Measurements from ENCODE around the gene CHIC2. TPM values are rescaled to one million over a fixed set of nuclear protein-coding genes. Genes with fewer than 3 reads are reported as not detected.
A peak's percentile ranks its signal among the peaks of the same experiment; 100 is the strongest.

CHIC2 gene
- polyA plus RNA-seq, 1 donor (not counting 4 experiments of a cell fraction or from before 2014, with no cell fraction given), result 21.9 TPM

DNA sequence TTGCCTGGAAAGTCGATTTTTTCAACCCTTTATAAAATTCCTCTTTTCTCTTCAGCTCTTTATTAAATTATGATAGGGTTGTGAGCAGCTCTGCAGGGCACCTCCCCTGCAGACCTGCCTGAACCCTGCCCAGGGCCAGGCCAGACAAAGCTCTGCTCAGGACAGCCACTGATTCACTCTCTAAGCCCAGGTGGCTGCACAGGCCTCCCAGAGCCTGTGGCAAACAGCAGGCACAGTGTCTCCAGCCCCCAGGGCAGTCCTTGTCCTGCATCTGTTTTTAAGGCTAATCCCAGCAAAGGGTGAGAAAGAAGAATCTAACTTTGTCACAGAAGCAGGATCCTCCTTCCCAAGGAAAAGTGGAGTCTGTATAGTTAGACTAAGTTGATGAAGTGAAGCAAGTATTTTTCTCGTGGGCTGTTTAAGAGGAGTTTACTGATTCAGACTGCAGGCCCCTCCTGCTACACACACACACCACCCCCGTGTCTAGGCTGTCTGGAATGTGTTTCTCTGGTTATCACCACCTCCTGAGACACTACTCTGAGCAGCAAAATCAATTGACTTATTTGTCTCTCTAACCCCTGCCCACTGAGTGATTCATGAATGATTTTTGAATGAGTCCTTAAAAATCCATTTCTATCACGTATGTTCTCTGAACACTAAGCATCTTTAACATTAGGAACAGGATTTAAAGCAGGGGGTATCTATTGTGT, 101.7 kb downstream of the CHIC2 start:
- peak overlapping the region; percentile 58 for H3K27ac ChIP-seq (ENCODE audit: control insufficient read depth, insufficient read depth, low read length)

DNA sequence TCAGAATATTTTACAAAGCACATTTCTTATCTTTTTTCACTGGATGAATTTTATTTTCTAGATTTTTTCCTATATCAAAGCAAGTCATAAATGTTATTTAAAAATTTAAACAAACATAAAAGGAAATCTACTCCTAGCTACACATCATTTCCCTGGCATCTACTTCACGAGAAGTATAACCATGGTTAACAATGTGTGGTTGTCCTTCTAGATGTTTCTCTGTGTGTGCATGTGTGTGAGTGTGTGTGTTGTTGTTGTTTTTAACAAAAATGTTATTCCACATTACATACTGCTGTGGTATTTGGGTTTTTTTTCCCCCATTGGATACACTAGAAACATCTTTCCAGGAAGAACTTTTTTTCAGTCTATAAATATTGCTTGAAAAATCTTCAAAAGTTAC, 103.1 kb downstream of the CHIC2 start:
- dilution Hi-C loops (cut with MboI; ENCODE audit: extremely low pct_ligation_motif_present, low sequenced_read_pairs), result no loop called here
- Histone ChIP-seq H3K27me3 (ENCODE audit: control insufficient read depth, extremely low read depth, insufficient read depth, low read length) (no peaks in the 10 kb centered on the region), H3K36me3 (ENCODE audit: control insufficient read depth in 2 of 2, extremely low read depth in 1 of 2, insufficient read depth in 2 of 2, low read length in 2 of 2) (no peaks in the 10 kb centered on the region), H3K27ac (ENCODE audit: control insufficient read depth, insufficient read depth, low read length) (no peak overlapping the region), H3K4me2 (ENCODE audit: control insufficient read depth, extremely low read depth, insufficient read depth, low read depth, low read length) (no peak overlapping the region), H3K9ac (ENCODE audit: control insufficient read depth, extremely low read depth, insufficient read depth, low read length) (no peak overlapping the region), H3K9me3 (ENCODE audit: control insufficient read depth, low read depth, low read length) (no peaks in the 10 kb centered on the region), H3K9me1 (ENCODE audit: control insufficient read depth, extremely low read depth, insufficient read depth, low read length) (no peaks in the 10 kb centered on the region), H3K4me3 (ENCODE audit: control insufficient read depth in 2 of 3, extremely low read depth in 1 of 3, insufficient read depth in 2 of 3, low read depth in 1 of 3, low read length in 3 of 3) (no peak overlapping the region), H3K4me1 (ENCODE audit: control insufficient read depth, extremely low read depth, insufficient read depth, low read length) (peaks cover 21% of the 10 kb centered on the region), H3K79me2 (ENCODE audit: control insufficient read depth, insufficient read depth, low read length) (no peaks in the 10 kb centered on the region), H2AFZ (ENCODE audit: control insufficient read depth, low read length) (no peak overlapping the region), H4K20me1 (ENCODE audit: control insufficient read depth, extremely low read depth, insufficient read depth, low read length) (no peaks in the 10 kb centered on the region)
- DNase-seq (ENCODE audit: low read depth, low spot score) (no peak), FAIRE-seq (no peak)
- TF ChIP-seq, protein P1, sequence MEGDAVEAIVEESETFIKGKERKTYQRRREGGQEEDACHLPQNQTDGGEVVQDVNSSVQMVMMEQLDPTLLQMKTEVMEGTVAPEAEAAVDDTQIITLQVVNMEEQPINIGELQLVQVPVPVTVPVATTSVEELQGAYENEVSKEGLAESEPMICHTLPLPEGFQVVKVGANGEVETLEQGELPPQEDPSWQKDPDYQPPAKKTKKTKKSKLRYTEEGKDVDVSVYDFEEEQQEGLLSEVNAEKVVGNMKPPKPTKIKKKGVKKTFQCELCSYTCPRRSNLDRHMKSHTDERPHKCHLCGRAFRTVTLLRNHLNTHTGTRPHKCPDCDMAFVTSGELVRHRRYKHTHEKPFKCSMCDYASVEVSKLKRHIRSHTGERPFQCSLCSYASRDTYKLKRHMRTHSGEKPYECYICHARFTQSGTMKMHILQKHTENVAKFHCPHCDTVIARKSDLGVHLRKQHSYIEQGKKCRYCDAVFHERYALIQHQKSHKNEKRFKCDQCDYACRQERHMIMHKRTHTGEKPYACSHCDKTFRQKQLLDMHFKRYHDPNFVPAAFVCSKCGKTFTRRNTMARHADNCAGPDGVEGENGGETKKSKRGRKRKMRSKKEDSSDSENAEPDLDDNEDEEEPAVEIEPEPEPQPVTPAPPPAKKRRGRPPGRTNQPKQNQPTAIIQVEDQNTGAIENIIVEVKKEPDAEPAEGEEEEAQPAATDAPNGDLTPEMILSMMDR (optimal IDR thresholded peaks at IDR 0.05 in 1 of 3, IDR thresholded peaks at IDR 0.05 in 1 of 3, conservative IDR thresholded peaks at IDR 0.05 in 1 of 3; ENCODE audit: extremely low read depth in 1 of 3, insufficient read depth in 2 of 3, low read length in 3 of 3), result no peak
- TF ChIP-seq EZH2 (IDR thresholded peaks at IDR 0.05; ENCODE audit: low read length), result no peak

More for the DNA sequence above, 101.7 kb downstream of the CHIC2 start:
- no peaks in the 10 kb centered on the region for H3K79me2 ChIP-seq (ENCODE audit: control insufficient read depth, insufficient read depth, low read length)
- H3K4me2 ChIP-seq (ENCODE audit: control insufficient read depth, extremely low read depth, insufficient read depth, low read depth, low read length), result peak overlapping the region; percentile 63
- no peak for TF ChIP-seq EZH2 (IDR thresholded peaks at IDR 0.05; ENCODE audit: low read length)
- TF ChIP-seq, protein P1 (optimal IDR thresholded peaks at IDR 0.05 in 1 of 3, IDR thresholded peaks at IDR 0.05 in 1 of 3, conservative IDR thresholded peaks at IDR 0.05 in 1 of 3; ENCODE audit: extremely low read depth in 1 of 3, insufficient read depth in 2 of 3, low read length in 3 of 3), result no peak
- dilution Hi-C loops (cut with MboI; ENCODE audit: extremely low pct_ligation_motif_present, low sequenced_read_pairs), result no loop called here
- no peaks in the 10 kb centered on the region for H4K20me1 ChIP-seq (ENCODE audit: control insufficient read depth, extremely low read depth, insufficient read depth, low read length)
- DNase-seq (ENCODE audit: low read depth, low spot score) (peak; percentile 60), FAIRE-seq (peak; percentile 92)
- no peaks in the 10 kb centered on the region for H3K36me3 ChIP-seq (ENCODE audit: control insufficient read depth in 2 of 2, extremely low read depth in 1 of 2, insufficient read depth in 2 of 2, low read length in 2 of 2)
- no peaks in the 10 kb centered on the region for H3K27me3 ChIP-seq (ENCODE audit: control insufficient read depth, extremely low read depth, insufficient read depth, low read length)
- H2AFZ ChIP-seq (ENCODE audit: control insufficient read depth, low read length), result peak overlapping the region; percentile 34
- H3K4me1 ChIP-seq (ENCODE audit: control insufficient read depth, extremely low read depth, insufficient read depth, low read length), result peaks cover 21% of the 10 kb centered on the region
- H3K9ac ChIP-seq (ENCODE audit: control insufficient read depth, extremely low read depth, insufficient read depth, low read length), result peak overlapping the region; percentile 5
- no peaks in the 10 kb centered on the region for H3K9me1 ChIP-seq (ENCODE audit: control insufficient read depth, extremely low read depth, insufficient read depth, low read length)
- peak overlapping the region in 1 of 3 experiments; percentile 7 for H3K4me3 ChIP-seq (ENCODE audit: control insufficient read depth in 2 of 3, extremely low read depth in 1 of 3, insufficient read depth in 2 of 3, low read depth in 1 of 3, low read length in 3 of 3)
- H3K9me3 ChIP-seq (ENCODE audit: control insufficient read depth, low read depth, low read length), result no peaks in the 10 kb centered on the region
